Coronary artery (tissue), 2 donors: ENCODE data around the gene ATAD2B.
"Not testable (repeated sequence)": the region's sequence is repeated elsewhere in the genome, so short reads cannot be mapped to it uniquely, and the experiment has no call there.

Experiments
- DNase-seq: peaks from one replicate; pipeline ENCODE4 v3.0.0-alpha.2; 2017; ENCODE audit warnings: low spot score
- H3K27ac ChIP-seq, 2 donors: fragments of 200-600 bp; sonication (generic); one replicate each; pipeline ENCODE4 v1.5.1; 2016 to 2019
- H3K4me3 ChIP-seq: fragments of 200-600 bp; sonication (generic); 2 replicates; pipeline ENCODE4 v1.5.1; 2016; ENCODE audit warnings: mild to moderate bottlenecking, moderate library complexity
- TF ChIP-seq, protein P1 (sequence below): fragments of 200-600 bp; sonication (generic); IDR thresholded peaks from one replicate; pipeline ENCODE4 v1.5.1; 2019; ENCODE audit warnings: antibody characterized with exemption

ATAD2B gene

DNA sequence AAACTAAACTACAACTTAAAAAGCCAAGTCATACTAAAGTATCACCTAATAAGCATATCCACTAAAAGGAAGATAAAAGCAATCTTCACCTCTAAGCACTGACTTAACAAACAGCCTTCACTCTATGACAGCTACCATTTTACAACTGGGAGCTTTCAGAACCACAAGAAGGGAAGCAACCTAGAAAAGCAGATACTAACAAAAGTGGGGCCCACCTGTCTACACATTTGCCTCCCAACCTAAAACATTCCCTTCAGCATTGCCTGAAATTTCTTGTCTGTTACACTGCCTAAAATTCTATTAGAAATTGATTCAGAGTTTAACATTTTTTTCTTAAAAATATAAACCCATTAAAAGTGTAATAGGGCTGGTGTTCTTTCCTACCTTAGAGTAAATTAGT lies 172.0 kb downstream of the ATAD2B start:
- Histone ChIP-seq H3K4me3 (no peak overlapping the region), H3K27ac (no peak overlapping the region)
- TF ChIP-seq, protein P1, sequence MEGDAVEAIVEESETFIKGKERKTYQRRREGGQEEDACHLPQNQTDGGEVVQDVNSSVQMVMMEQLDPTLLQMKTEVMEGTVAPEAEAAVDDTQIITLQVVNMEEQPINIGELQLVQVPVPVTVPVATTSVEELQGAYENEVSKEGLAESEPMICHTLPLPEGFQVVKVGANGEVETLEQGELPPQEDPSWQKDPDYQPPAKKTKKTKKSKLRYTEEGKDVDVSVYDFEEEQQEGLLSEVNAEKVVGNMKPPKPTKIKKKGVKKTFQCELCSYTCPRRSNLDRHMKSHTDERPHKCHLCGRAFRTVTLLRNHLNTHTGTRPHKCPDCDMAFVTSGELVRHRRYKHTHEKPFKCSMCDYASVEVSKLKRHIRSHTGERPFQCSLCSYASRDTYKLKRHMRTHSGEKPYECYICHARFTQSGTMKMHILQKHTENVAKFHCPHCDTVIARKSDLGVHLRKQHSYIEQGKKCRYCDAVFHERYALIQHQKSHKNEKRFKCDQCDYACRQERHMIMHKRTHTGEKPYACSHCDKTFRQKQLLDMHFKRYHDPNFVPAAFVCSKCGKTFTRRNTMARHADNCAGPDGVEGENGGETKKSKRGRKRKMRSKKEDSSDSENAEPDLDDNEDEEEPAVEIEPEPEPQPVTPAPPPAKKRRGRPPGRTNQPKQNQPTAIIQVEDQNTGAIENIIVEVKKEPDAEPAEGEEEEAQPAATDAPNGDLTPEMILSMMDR: no peak
- no peak for DNase-seq

DNA sequence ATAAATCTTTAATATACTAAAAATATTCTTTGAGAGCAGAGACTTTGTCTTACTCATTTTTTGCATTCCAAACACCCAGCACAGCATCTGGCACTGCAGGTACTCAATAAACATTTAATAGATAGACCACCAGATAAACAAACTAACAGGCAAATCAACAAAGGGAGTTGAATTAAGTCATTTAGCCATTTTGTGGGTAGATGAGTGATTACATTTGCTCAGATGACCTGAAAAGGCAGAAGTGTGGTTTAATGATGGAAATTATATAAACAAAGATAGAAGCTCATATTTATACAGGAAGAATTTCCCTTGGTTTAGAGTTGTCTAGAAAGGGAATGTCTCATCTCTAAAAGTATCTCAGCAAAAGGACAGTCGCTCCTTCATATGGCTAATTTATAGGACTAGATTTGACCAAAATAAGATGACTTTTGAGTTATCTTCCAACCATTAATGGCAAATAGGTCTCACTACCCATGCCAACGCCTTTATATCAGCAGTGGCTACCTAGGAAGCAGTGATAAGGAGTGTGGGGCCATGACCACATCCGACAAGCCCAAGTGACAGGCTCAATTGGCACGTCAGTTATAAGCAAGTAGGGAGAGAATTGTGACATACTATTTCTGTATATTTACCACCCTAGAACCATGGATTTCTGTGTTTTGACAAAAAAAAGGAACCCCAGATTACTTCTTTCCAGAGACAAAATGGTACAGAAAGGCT lies 173.5 kb downstream of the ATAD2B start:
- DNase-seq: no peak
- no peak overlapping the region for H3K4me3 ChIP-seq
- TF ChIP-seq, protein P1: no peak
- no peak overlapping the region for H3K27ac ChIP-seq

DNA sequence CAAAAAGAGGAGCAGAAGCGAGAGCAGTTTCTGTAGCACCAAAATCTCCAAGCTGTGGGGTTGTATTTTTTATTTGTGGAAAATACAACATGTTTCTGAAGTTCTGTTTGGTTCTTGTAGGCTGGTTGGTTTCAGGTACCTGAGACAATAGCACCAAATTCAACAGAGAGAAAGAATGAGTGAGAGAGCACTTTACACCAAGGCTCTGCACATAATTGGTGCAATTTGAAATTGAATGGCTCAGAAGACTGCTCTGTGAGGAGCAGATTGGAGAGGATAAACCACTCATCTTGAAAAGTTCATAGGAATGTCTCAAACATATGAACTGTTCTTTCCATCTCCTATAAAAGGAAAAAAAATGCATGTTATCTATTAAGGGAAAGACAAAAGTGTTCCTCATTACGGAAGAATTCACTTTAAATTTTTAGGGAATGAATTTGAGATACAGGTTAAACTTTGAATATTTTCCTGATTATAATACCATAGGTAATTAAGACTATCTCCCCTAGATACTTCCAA lies 175.1 kb downstream of the ATAD2B start:
- no peak for DNase-seq
- TF ChIP-seq, protein P1: no peak
- no peak overlapping the region for H3K4me3 ChIP-seq
- H3K27ac ChIP-seq: no peak overlapping the region

DNA sequence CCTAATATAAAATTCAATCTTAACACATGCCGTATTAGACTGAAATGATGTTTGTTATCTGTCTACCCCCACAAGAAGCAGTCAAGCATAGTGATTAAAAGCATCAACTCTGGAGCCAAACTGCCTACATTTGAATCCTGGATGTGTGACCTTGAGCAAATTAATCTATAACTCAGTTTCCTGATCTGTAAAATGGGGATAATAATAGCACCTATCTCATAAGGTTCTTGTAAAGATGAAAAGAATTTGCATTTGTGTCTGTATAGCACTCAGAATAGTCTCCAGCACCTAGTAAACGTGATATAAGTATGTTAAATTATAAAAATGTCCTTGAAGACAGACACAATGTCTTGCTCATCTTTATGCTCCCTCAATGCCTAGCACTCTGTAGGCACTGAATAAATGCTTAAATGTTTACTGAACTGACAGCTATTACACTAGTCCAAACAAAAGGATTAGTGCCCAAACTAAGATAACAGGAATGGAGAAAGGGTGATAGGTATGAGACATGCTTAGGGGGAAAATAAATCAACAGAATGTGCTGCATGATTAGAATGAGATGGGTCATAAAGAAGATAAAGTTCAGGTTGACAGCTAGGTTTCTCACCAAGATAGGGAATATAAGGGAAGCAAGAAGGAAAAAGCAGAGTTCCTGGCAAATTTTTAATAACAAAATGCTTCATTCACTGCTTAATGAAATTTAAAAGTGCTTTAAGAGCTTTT lies 180.6 kb downstream of the ATAD2B start:
- TF ChIP-seq, protein P1: no peak
- DNase-seq: no peak
- H3K4me3 ChIP-seq: no peak overlapping the region
- H3K27ac ChIP-seq: no peak overlapping the region

DNA sequence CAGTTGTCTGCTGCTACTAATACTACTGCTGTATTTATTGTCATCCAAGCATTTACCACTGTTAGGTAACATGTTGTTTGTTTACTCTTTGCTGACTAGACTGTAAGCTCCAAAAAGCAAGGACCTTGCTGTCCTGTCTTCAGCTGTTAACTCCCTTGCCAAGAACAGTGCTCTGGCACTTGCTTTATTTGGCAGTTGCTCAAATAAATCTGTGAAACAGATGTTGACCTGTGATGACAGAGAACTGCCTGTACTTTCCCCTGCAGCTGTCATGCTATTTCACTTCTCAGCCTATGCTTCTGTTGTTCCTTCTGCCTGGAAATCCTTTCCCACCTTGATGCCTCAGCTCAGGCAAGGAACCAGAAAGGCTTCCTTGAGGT lies 181.2 kb downstream of the ATAD2B start:
- TF ChIP-seq, protein P1: no peak
- no peak for DNase-seq
- no peak overlapping the region for H3K4me3 ChIP-seq
- H3K27ac ChIP-seq: no peak overlapping the region

DNA sequence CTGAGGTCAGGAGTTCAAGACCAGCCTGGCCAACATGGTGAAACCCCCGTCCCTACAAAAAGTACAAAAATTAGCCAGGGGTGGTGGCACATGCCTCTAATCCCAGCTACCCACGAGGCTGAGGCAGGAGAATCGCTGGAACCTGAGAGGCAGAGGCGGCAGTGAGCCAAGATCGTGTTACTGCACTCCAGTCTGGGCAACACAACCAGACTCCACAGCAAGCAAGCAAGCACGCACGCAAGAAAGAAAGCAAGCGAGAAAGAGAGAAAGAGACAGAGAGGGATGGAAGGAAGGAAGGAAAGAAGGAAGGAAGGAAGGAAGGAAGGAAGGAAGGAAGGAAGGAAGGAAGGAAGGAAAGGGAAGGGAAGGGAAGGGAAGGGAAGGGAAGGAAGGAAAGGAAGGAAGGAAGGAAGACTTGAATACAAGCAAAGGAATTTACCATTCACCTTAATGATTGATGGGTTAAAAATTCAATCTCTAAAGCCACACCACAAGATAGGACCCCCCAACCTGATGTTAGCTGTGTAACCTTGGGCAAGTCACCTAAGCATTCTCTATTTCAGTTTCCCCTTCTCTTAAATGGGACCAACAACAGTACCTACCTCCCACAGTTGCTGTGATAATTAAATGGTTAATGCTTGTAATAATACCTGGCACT lies 181.7 kb downstream of the ATAD2B start:
- no peak overlapping the region for H3K4me3 ChIP-seq
- no peak for DNase-seq
- TF ChIP-seq, protein P1: no peak
- no peak overlapping the region for H3K27ac ChIP-seq

DNA sequence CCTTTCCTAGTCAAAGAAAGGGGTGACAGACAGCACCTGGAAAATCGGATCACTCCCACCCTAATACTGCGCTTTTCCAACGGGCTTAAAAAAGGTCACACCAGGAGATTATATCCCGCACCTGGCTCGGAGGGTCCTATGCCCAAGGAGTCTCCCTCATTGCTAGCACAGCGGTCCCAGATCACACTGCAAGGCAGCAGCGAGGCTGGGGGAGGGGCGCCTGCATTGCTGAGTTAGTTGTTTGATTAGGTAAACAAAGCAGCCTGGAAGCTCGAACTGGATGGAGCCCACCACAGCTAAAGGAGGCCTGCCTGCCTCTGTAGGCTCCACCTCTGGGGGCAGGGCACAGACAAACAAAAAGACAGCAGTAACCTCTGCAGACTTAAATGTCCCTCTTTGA lies 190.1 kb downstream of the ATAD2B start:
- H3K4me3 ChIP-seq, H3K27ac ChIP-seq, DNase-seq: not testable (repeated sequence)
